Endothelial cell of umbilical vein (primary cell): ENCODE data around the gene AGMAT.

ENCODE experiments used
- CTCF ChIP-seq, 2 donors: IDR thresholded peaks; 1 replicate in 1 of 2; 2 replicates in 1 of 2; pipeline ENCODE4 v1.5.1; 2011; ENCODE audit warnings: low read length in 2 of 2, mild to moderate bottlenecking in 2 of 2, moderate library complexity in 2 of 2, control low read depth in 1 of 2, inconsistent platforms in 1 of 2, low read depth in 1 of 2; ENCODE audit not compliant: insufficient read depth in 1 of 2; ENCODE audit errors: extremely low read depth in 1 of 2
- FOS ChIP-seq: IDR thresholded peaks from 2 replicates; pipeline ENCODE4 v1.6.1; 2011; ENCODE audit warnings: mild to moderate bottlenecking, low read length, moderate library complexity, borderline replicate concordance; ENCODE audit not compliant: insufficient read depth
- MAX ChIP-seq: IDR thresholded peaks from 2 replicates; pipeline ENCODE4 v1.6.1; 2011; ENCODE audit not compliant: insufficient read depth, insufficient read length
- POLR2AphosphoS5 ChIP-seq: IDR thresholded peaks from 2 replicates; pipeline ENCODE4 v1.6.1; 2012; ENCODE audit warnings: low read depth, mild to moderate bottlenecking, control low read depth, low read length, moderate library complexity; ENCODE audit not compliant: insufficient read depth

- no peak for TF ChIP-seq CTCF (IDR thresholded peaks at IDR 0.05; ENCODE audit: extremely low read depth in 1 of 2, insufficient read depth in 1 of 2, low read depth in 1 of 2, low read length in 2 of 2)
- no peak for TF ChIP-seq POLR2AphosphoS5
- no peak for TF ChIP-seq MAX
- no peak for TF ChIP-seq FOS
Measured at GRCh38 chr1:15583016-15583706, 1.7 kb downstream of the AGMAT start.
